OCI-LY1 (cell line): ENCODE results near the gene AIFM3.

Source experiments
- H2AFZ ChIP-seq: fragments of 200-600 bp; sonication (generic), shearing (Covaris generic); 2 replicates; pipeline ENCODE4 v1.6.0; 2014; ENCODE audit warnings: antibody characterized with exemption, mild to moderate bottlenecking, low read length
- H3F3A ChIP-seq: fragments of 200-600 bp; sonication (generic), shearing (Covaris generic); 2 replicates; pipeline ENCODE4 v1.6.0; 2014; ENCODE audit warnings: mild to moderate bottlenecking, antibody characterized with exemption, low read length, moderate library complexity; ENCODE audit not compliant: insufficient read depth
- H3K27ac ChIP-seq: fragments of 200-600 bp; sonication (generic); 2 replicates; pipeline ENCODE4 v1.5.1; 2014; ENCODE audit warnings: low read length, mixed run types, mild to moderate bottlenecking, low read depth; ENCODE audit not compliant: poor library complexity, severe bottlenecking
- H3K27me3 ChIP-seq: fragments of 200-600 bp; sonication (generic); 2 replicates; pipeline ENCODE4 v1.6.0; 2014; ENCODE audit warnings: antibody characterized with exemption, mild to moderate bottlenecking, low read length, moderate library complexity; ENCODE audit not compliant: insufficient read depth
- H3K36me3 ChIP-seq: fragments of 200-600 bp; sonication (generic); 2 replicates; pipeline ENCODE4 v1.6.1; 2014; ENCODE audit warnings: mild to moderate bottlenecking, antibody characterized with exemption, low read length, moderate library complexity, mixed read lengths; ENCODE audit not compliant: insufficient read depth
- H3K4me1 ChIP-seq: fragments of 200-600 bp; sonication (generic); 2 replicates; pipeline ENCODE4 v1.5.1; 2014; ENCODE audit warnings: mild to moderate bottlenecking, low read length, moderate library complexity; ENCODE audit not compliant: insufficient read depth, severe bottlenecking
- H3K4me2 ChIP-seq: fragments of 200-600 bp; sonication (generic), shearing (Covaris generic); 2 replicates; pipeline ENCODE4 v1.6.1; 2014; ENCODE audit warnings: low read length
- H3K4me3 ChIP-seq: fragments of 200-600 bp; sonication (generic); 2 replicates; pipeline ENCODE4 v1.5.1; 2014; ENCODE audit warnings: low read length, low read depth, mild to moderate bottlenecking, mixed read lengths; ENCODE audit not compliant: poor library complexity, severe bottlenecking
- H3K79me2 ChIP-seq: fragments of 200-600 bp; shearing (Covaris generic); 2 replicates; pipeline ENCODE4 v1.6.1; 2016; ENCODE audit warnings: mixed run types, low read length, mixed read lengths; ENCODE audit not compliant: insufficient read depth
- H3K9ac ChIP-seq: fragments of 200-600 bp; sonication (generic), shearing (Covaris generic); 2 replicates; pipeline ENCODE4 v1.6.1; 2014; ENCODE audit warnings: mild to moderate bottlenecking, low read length, mixed read lengths
- H3K9me2 ChIP-seq: fragments of 200-600 bp; sonication (generic), shearing (Covaris generic); 2 replicates; pipeline ENCODE4 v1.6.1; 2014; ENCODE audit warnings: low read depth, mild to moderate bottlenecking, low read length, mixed read lengths
- H3K9me3 ChIP-seq: fragments of 200-600 bp; shearing (Covaris generic); 2 replicates; pipeline ENCODE4 v1.6.1; 2014; ENCODE audit warnings: low read length, mixed read lengths
- H4K20me1 ChIP-seq: fragments of 200-600 bp; sonication (generic), shearing (Covaris generic); 2 replicates; pipeline ENCODE4 v1.6.0; 2016; ENCODE audit warnings: mild to moderate bottlenecking, low read length; ENCODE audit not compliant: insufficient read depth
- CTCF ChIP-seq: fragments of 200-600 bp; sonication (generic), shearing (Covaris generic); IDR thresholded peaks from 2 replicates; pipeline ENCODE4 v1.5.1; 2017; ENCODE audit warnings: mild to moderate bottlenecking, antibody characterized with exemption, low read length, moderate library complexity, mixed read lengths
- EZH2 ChIP-seq: fragments of 200-600 bp; sonication (generic), shearing (Covaris generic); IDR thresholded peaks from 2 replicates; pipeline ENCODE4 v1.8.0; 2017; ENCODE audit warnings: borderline replicate concordance, mixed run types, mild to moderate bottlenecking, antibody characterized with exemption, low read length, moderate library complexity, mixed read lengths

AIFM3 gene

GRCh38 chr22:20964090-20964798 lies 2.8 kb upstream of the AIFM3 start:
- H3K9me2 ChIP-seq: no peaks in the 10 kb centered on the region
- no peaks in the 10 kb centered on the region for H3K4me1 ChIP-seq
- H3F3A ChIP-seq: no peaks in the 10 kb centered on the region
- H4K20me1 ChIP-seq: no peaks in the 10 kb centered on the region
- no peak overlapping the region for H3K27ac ChIP-seq
- no peak for TF ChIP-seq EZH2
- TF ChIP-seq CTCF: no peak
- no peaks in the 10 kb centered on the region for H3K9me3 ChIP-seq
- H3K4me3 ChIP-seq: no peak overlapping the region
- H3K79me2 ChIP-seq: no peaks in the 10 kb centered on the region
- H3K4me2 ChIP-seq: peak overlapping the region; percentile 25; the same call in 1 of the 2 replicates
- no peaks in the 10 kb centered on the region for H3K36me3 ChIP-seq
- peaks cover 27% of the 10 kb centered on the region; the same call in 1 of the 2 replicates for H3K27me3 ChIP-seq
- no peak overlapping the region for H2AFZ ChIP-seq
- H3K9ac ChIP-seq: no peak overlapping the region

GRCh38 chr22:20964799-20965103 lies 2.3 kb upstream of the AIFM3 start:
- H3K4me2 ChIP-seq: peak overlapping the region; percentile 25; the same call in 1 of the 2 replicates

GRCh38 chr22:20965104-20965887 lies 1.8 kb upstream of the AIFM3 start:
- no peak overlapping the region for H3K9ac ChIP-seq
- no peaks in the 10 kb centered on the region for H3K79me2 ChIP-seq
- H3K4me1 ChIP-seq: no peaks in the 10 kb centered on the region
- H3F3A ChIP-seq: no peaks in the 10 kb centered on the region
- H3K4me2 ChIP-seq: no peak overlapping the region
- no peaks in the 10 kb centered on the region for H3K36me3 ChIP-seq
- no peaks in the 10 kb centered on the region for H4K20me1 ChIP-seq
- no peaks in the 10 kb centered on the region for H3K9me3 ChIP-seq
- no peak overlapping the region for H3K27ac ChIP-seq
- H3K9me2 ChIP-seq: no peaks in the 10 kb centered on the region
- H3K27me3 ChIP-seq: peaks cover 31% of the 10 kb centered on the region
- no peak overlapping the region for H3K4me3 ChIP-seq
- no peak overlapping the region for H2AFZ ChIP-seq
- TF ChIP-seq CTCF (no peak), EZH2 (no peak)

More at GRCh38 chr22:20964799-20965103, 2.3 kb upstream of the AIFM3 start:
- Histone ChIP-seq H3K9me3 (no peaks in the 10 kb centered on the region), H3K27me3 (peaks cover 28% of the 10 kb centered on the region), H3K36me3 (no peaks in the 10 kb centered on the region), H3K27ac (no peak overlapping the region), H3K4me3 (no peak overlapping the region), H3K9me2 (no peaks in the 10 kb centered on the region), H3K4me1 (no peaks in the 10 kb centered on the region), H3K79me2 (no peaks in the 10 kb centered on the region), H4K20me1 (no peaks in the 10 kb centered on the region), H3K9ac (no peak overlapping the region), H2AFZ (no peak overlapping the region), H3F3A (no peaks in the 10 kb centered on the region)
- TF ChIP-seq CTCF (no peak), EZH2 (no peak)
